Endothelial cell of umbilical vein (primary cell): Measurements from ENCODE around the gene ITGB3. TPM values are rescaled to one million over a fixed set of nuclear protein-coding genes. Genes with fewer than 3 reads are reported as not detected.
A peak's percentile ranks its signal among the peaks of the same experiment; 100 is the strongest.

Experiments used
- BruUV-seq: library from RNA; stranded (reverse); fragments of 400-500 nt; replicated peaks from 2 replicates; lab custom pipeline; 2021; lab: Mats Ljungman, UMichigan
- CTCF ChIA-PET: fragments of 300-600, 350-600 bp; sonication (Branson Sonifier 250); formaldehyde crosslinking; loops from one replicate; lab custom pipeline; 2021; ENCODE audit warnings: antibody characterized with exemption, inconsistent platforms; lab: Charles Lee
- POLR2A ChIA-PET: fragments of 300-600, 350-600 bp; sonication (Branson Sonifier 250); formaldehyde crosslinking; loops from one replicate; lab custom pipeline; 2021; ENCODE audit warnings: antibody characterized with exemption, inconsistent platforms; lab: Charles Lee
- DNase-seq: peaks from one replicate; pipeline ENCODE4 v3.0.0-alpha.2; 2011; ENCODE audit warnings: low read depth, low spot score
- FAIRE-seq: peaks from 2 replicates; lab custom pipeline; 2011; peaks lifted over from hg19 to GRCh38; lab: Jason Lieb, UNC
- H2AFZ ChIP-seq: 2 replicates; pipeline ENCODE4 v1.6.0; 2012; ENCODE audit warnings: low read depth, low read length, control low read depth, inconsistent platforms
- H3K27ac ChIP-seq: 2 replicates; pipeline ENCODE4 v1.5.1; 2011; ENCODE audit warnings: low read depth, mild to moderate bottlenecking, control low read depth, low read length, moderate library complexity; ENCODE audit not compliant: insufficient read depth
- H3K27me3 ChIP-seq, 2 experiments: 2 replicates each; pipeline versions ENCODE4 v1.6.0 to v1.6.1; 2011; ENCODE audit warnings: low read length in 2 of 2, mixed read lengths in 1 of 2; ENCODE audit not compliant: control insufficient read depth in 2 of 2, insufficient read depth in 2 of 2
- H3K36me3 ChIP-seq, 2 experiments: 2 replicates in 1 of 2; 3 replicates in 1 of 2; pipeline ENCODE4 v1.5.1; 2011; ENCODE audit warnings: low read length in 2 of 2, mild to moderate bottlenecking in 1 of 2, moderate library complexity in 1 of 2; ENCODE audit not compliant: control insufficient read depth in 2 of 2, insufficient read depth in 2 of 2; ENCODE audit errors: extremely low read depth in 1 of 2
- H3K4me1 ChIP-seq: 3 replicates; pipeline ENCODE4 v1.5.1; 2011; ENCODE audit warnings: mild to moderate bottlenecking, low read length; ENCODE audit not compliant: control insufficient read depth, insufficient read depth; ENCODE audit errors: extremely low read depth
- H3K4me2 ChIP-seq: 2 replicates; pipeline ENCODE4 v1.6.1; 2011; ENCODE audit warnings: low read length, control low read depth, mixed read lengths; ENCODE audit not compliant: insufficient read depth
- H3K4me3 ChIP-seq, 3 experiments: fragments of 200-600 bp in 1 of 3; sonication (generic), shearing (Covaris generic) in 1 of 3; replicated peaks in 1 of 3; 2 replicates each; pipeline ENCODE4 v1.5.1; 2011 to 2016; ENCODE audit warnings: control low read depth in 3 of 3, low read length in 3 of 3, mild to moderate bottlenecking in 2 of 3, inconsistent platforms in 1 of 3, low read depth in 1 of 3, moderate library complexity in 1 of 3; ENCODE audit not compliant: insufficient read depth in 1 of 3
- H3K79me2 ChIP-seq: 2 replicates; pipeline ENCODE4 v1.6.0; 2012; ENCODE audit warnings: low read length, inconsistent platforms; ENCODE audit not compliant: control insufficient read depth, insufficient read depth
- H3K9ac ChIP-seq: replicated peaks from 2 replicates; pipeline ENCODE3; 2011; ENCODE audit warnings: low read length, control low read depth; ENCODE audit not compliant: insufficient read depth; ENCODE audit errors: extremely low read depth
- H3K9me1 ChIP-seq: replicated peaks from 3 replicates; pipeline ENCODE4 v1.6.0; 2011; ENCODE audit warnings: mild to moderate bottlenecking, low read length; ENCODE audit not compliant: control insufficient read depth, insufficient read depth; ENCODE audit errors: extremely low read depth
- H3K9me3 ChIP-seq: replicated peaks from 2 replicates; pipeline ENCODE4 v1.5.1; 2012; ENCODE audit warnings: low read length, inconsistent platforms; ENCODE audit not compliant: control insufficient read depth, insufficient read depth
- H4K20me1 ChIP-seq: replicated peaks from 2 replicates; pipeline ENCODE3; 2011; ENCODE audit warnings: mild to moderate bottlenecking, low read length; ENCODE audit not compliant: control insufficient read depth, insufficient read depth; ENCODE audit errors: extremely low read depth
- EZH2 ChIP-seq: IDR thresholded peaks from 2 replicates; pipeline ENCODE4 v1.6.1; 2012; ENCODE audit warnings: borderline replicate concordance, low read depth, mild to moderate bottlenecking, moderate library complexity, low read length, inconsistent platforms; ENCODE audit not compliant: severe bottlenecking
- FOS ChIP-seq: IDR thresholded peaks from 2 replicates; pipeline ENCODE4 v1.6.1; 2011; ENCODE audit warnings: mild to moderate bottlenecking, low read length, moderate library complexity, borderline replicate concordance; ENCODE audit not compliant: insufficient read depth
- GATA2 ChIP-seq: IDR thresholded peaks from 2 replicates; pipeline ENCODE4 v1.7.0; 2011; ENCODE audit warnings: low read depth, mild to moderate bottlenecking, moderate library complexity, mixed read lengths, low read length; ENCODE audit not compliant: insufficient read length, insufficient read depth
- JUN ChIP-seq: IDR thresholded peaks from 2 replicates; pipeline ENCODE4 v1.6.1; 2011; ENCODE audit warnings: borderline replicate concordance, low read depth; ENCODE audit not compliant: insufficient read length, insufficient read depth
- MYC ChIP-seq: IDR thresholded peaks from one replicate; pipeline ENCODE4 v1.6.1; 2011; ENCODE audit warnings: mild to moderate bottlenecking, low read depth, low read length
- dilution Hi-C: fragments of 300-500 bp; cut with MboI; formaldehyde crosslinking; loops from one replicate; pipeline ENCODE4 v1.15.0; 2019; ENCODE audit warnings: low sequenced_read_pairs; ENCODE audit not compliant: extremely low pct_ligation_motif_present
- intact Hi-C: fragments of 100-400 bp; cut with micrococcal nuclease; formaldehyde crosslinking; loops from one replicate; pipeline ENCODE4 v1.10.0; 2022
- polyA plus RNA-seq, 4 experiments: library from polyadenylated mRNA; depleted of rRNA in 3 of 4; stranded (reverse) in 3 of 4; unstranded in 1 of 4; fragments of >200 nt; gene quantifications; 2 replicates each; pipeline versions ENCODE4 v1.2.1 to v1.2.3, GENCODE V29; 2011 to 2012; ENCODE audit warnings: missing spikeins in 1 of 4
- total RNA-seq: library from RNA; stranded (reverse); gene quantifications from 2 replicates; pipeline ENCODE4 v1.2.3, GENCODE V29; 2021

ITGB3 gene
- total and polyA plus RNA-seq, 2 donors (not counting 3 experiments of a cell fraction or from before 2014, with no cell fraction given): 55.8 to 60.0 TPM

DNA sequence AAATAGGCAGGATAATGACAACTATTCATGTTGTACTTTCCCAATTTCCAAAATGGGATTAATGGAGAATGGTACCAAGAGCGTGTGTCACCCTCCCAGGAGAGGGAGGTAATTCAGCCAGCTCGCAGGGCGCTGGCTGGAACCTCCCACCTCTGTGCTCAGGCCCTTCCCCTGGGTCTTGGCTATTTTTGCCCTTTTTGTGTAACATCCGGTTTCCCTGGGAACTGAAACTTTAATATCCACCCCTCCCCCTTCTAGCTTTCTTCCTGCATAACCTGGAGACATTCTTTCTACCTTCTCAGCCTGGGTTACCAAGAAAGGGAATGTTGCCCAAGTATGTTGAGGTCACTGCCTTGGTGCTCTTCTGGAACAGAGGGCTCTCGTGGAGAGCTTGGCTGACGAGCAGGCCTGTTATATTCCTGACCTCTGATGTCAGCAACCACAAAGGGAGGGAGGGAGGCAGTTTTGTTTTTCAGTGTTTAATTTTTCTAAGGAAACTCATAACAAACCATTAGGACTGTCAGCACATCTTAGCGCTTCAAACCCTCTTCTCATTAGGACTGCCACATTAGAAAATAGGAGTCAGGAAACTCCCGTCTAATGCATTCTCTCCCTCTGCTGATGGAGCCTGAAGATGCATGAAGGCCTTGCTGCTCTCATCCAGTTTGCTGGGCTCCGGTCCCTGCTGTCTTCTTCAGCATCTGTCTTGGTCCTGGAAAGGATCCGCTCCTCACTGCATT is 25.6 kb downstream of the ITGB3 start:
- no TSS peak for BruUV-seq
- no peak for TF ChIP-seq FOS
- TF ChIP-seq JUN: peak; percentile 19
- TF ChIP-seq MYC: no peak
- no peak for TF ChIP-seq GATA2
- no peak for TF ChIP-seq EZH2
- DNase-seq (peak; percentile 76), FAIRE-seq (peak; percentile 79)
- H3K9ac ChIP-seq: peak overlapping the region; percentile 2
- H3K27me3 ChIP-seq: no peaks in the 10 kb centered on the region
- H3K9me3 ChIP-seq: no peaks in the 10 kb centered on the region
- peak overlapping the region; percentile 60 for H2AFZ ChIP-seq
- CTCF ChIA-PET: interaction anchor here (0.7 to 1.2 kb wide), 3 partner anchors 15 to 25 kb away, joined by 3 read pairs; partner anchors contain the start of gene ITGB3
- dilution Hi-C loops (no loop called here), intact Hi-C loops (loop anchor here (1.0 kb wide), 3 partner anchors 15 to 39 kb away; no protein-coding TSS in a partner anchor)
- peaks cover 21% of the 10 kb centered on the region for H3K4me1 ChIP-seq
- no peak overlapping the region for H3K4me3 ChIP-seq
- H3K79me2 ChIP-seq: no peaks in the 10 kb centered on the region
- no peaks in the 10 kb centered on the region for H3K9me1 ChIP-seq
- H3K36me3 ChIP-seq: peaks cover 0 to 2% of the 10 kb centered on the region in 2 experiments
- H3K4me2 ChIP-seq: peak overlapping the region; percentile 14
- H3K27ac ChIP-seq: peak overlapping the region; percentile 68
- H4K20me1 ChIP-seq: no peaks in the 10 kb centered on the region
- POLR2A ChIA-PET: no interaction called here
